WTC11 (cell line): ENCODE results near the gene CNTN5. TPM values are rescaled to one million over a fixed set of nuclear protein-coding genes. Genes with fewer than 3 reads are reported as not detected.

Experiments used
- ATAC-seq: fragments of 200-7000 bp; cut with Tn5 transposase; 2 replicates; pipeline ENCODE4 v1.10.0; 2021; ENCODE audit warnings: mild to moderate bottlenecking, moderate library complexity
- CTCF ChIA-PET: fragments of 300-600 bp; sonication (Branson Sonifier 250); formaldehyde crosslinking; loops from one replicate; lab custom pipeline; 2021; ENCODE audit warnings: antibody characterized with exemption; lab: Charles Lee
- POLR2A ChIA-PET: fragments of 350-600 bp; sonication (Branson Sonifier 250); formaldehyde crosslinking; loops from one replicate; lab custom pipeline; 2021; ENCODE audit warnings: antibody characterized with exemption; lab: Charles Lee
- DNase-seq: peaks from one replicate; pipeline ENCODE4 v3.0.0; 2021; ENCODE audit warnings: low spot score
- H3K27ac Mint-ChIP-seq: 2 replicates; pipeline ENCODE4 v1.8.0; 2021; ENCODE audit warnings: mixed read lengths
- H3K27me3 Mint-ChIP-seq: 2 replicates; pipeline ENCODE4 v1.8.0; 2021; ENCODE audit warnings: low read depth, mild to moderate bottlenecking, moderate library complexity, mixed read lengths
- H3K36me3 Mint-ChIP-seq: 2 replicates; pipeline ENCODE4 v1.8.0; 2021; ENCODE audit warnings: mixed read lengths
- H3K4me1 Mint-ChIP-seq: 2 replicates; pipeline ENCODE4 v1.8.0; 2022; ENCODE audit warnings: mixed read lengths
- H3K4me3 Mint-ChIP-seq: 2 replicates; pipeline ENCODE4 v1.8.0; 2021; ENCODE audit warnings: mild to moderate bottlenecking, moderate library complexity, mixed read lengths
- H3K9me3 Mint-ChIP-seq: 2 replicates; pipeline ENCODE4 v1.8.0; 2021; ENCODE audit warnings: mixed read lengths
- GABPB1 ChIP-seq: sonication (generic); formaldehyde crosslinking; IDR thresholded peaks from 2 replicates; pipeline ENCODE4 v1.8.1; 2023; ENCODE audit warnings: mild to moderate bottlenecking, missing genetic modification reagents
- GTF2I ChIP-seq: fragments of 250-450 bp; sonication (Bioruptor Pico); conservative IDR thresholded peaks from 2 replicates; pipeline ENCODE4 v1.4.0; 2021; ENCODE audit warnings: mild to moderate bottlenecking
- HMGA2 ChIP-seq: fragments of 250-450 bp; sonication (Bioruptor Pico); IDR thresholded peaks from 2 replicates; pipeline ENCODE4 v1.4.0; 2021; ENCODE audit warnings: mild to moderate bottlenecking, moderate library complexity
- KAT7 ChIP-seq: sonication (generic); formaldehyde crosslinking; IDR thresholded peaks from 2 replicates; pipeline ENCODE4 v1.8.1; 2023; ENCODE audit warnings: missing genetic modification reagents, mild to moderate bottlenecking, borderline replicate concordance
- NR1H2 ChIP-seq: sonication (generic); formaldehyde crosslinking; IDR thresholded peaks from 2 replicates; pipeline ENCODE4 v1.9.0; 2021; ENCODE audit warnings: mild to moderate bottlenecking, moderate library complexity, missing genetic modification reagents
- SP1 ChIP-seq: sonication (generic); formaldehyde crosslinking; conservative IDR thresholded peaks from 2 replicates; pipeline ENCODE4 v1.8.1; 2022; ENCODE audit warnings: missing genetic modification reagents
- ZNF219 ChIP-seq: sonication (generic); formaldehyde crosslinking; IDR thresholded peaks from 2 replicates; pipeline ENCODE4 v1.8.0; 2023; ENCODE audit warnings: missing genetic modification reagents, mild to moderate bottlenecking, borderline replicate concordance
- ZNF317 ChIP-seq: sonication (generic); formaldehyde crosslinking; IDR thresholded peaks from 2 replicates; pipeline ENCODE4 v1.8.1; 2023; ENCODE audit warnings: low read depth, mild to moderate bottlenecking, moderate library complexity, missing genetic modification reagents, borderline replicate concordance
- ZNF396 ChIP-seq: fragments of 250-450 bp; sonication (Bioruptor Pico); IDR thresholded peaks from 2 replicates; pipeline ENCODE4 v1.8.0; 2021; ENCODE audit warnings: mild to moderate bottlenecking, moderate library complexity, borderline replicate concordance
- total RNA-seq: library from RNA; stranded (reverse); gene quantifications from 3 replicates; pipeline ENCODE4 v1.2.3, GENCODE V29; 2021
- TF ChIP-seq, protein P1 (sequence below): sonication (generic); formaldehyde crosslinking; IDR thresholded peaks from 2 replicates; pipeline ENCODE4 v1.8.1; 2023; ENCODE audit warnings: mild to moderate bottlenecking, missing genetic modification reagents
- TF ChIP-seq, protein P2 (sequence below): fragments of 200-600 bp; IDR thresholded peaks from 2 replicates; pipeline ENCODE4 v1.8.0; 2022; ENCODE audit warnings: antibody characterized with exemption
- TF ChIP-seq, protein P3 (sequence below): sonication (generic); formaldehyde crosslinking; conservative IDR thresholded peaks from 2 replicates; pipeline ENCODE4 v1.8.1; 2023; ENCODE audit warnings: mild to moderate bottlenecking, low read depth, missing genetic modification reagents, moderate library complexity
- TF ChIP-seq, protein P4 (sequence below): sonication (generic); formaldehyde crosslinking; conservative IDR thresholded peaks from 2 replicates; pipeline ENCODE4 v1.8.1; 2022; ENCODE audit warnings: mild to moderate bottlenecking, missing genetic modification reagents
- TF ChIP-seq, protein P5 (sequence below): sonication (generic); formaldehyde crosslinking; IDR thresholded peaks from 2 replicates; pipeline ENCODE4 v1.8.1; 2022; ENCODE audit warnings: mild to moderate bottlenecking, moderate library complexity, missing genetic modification reagents

Gene CNTN5
- total RNA-seq, 1 experiment from 2014 or later: 0.07 TPM

DNA sequence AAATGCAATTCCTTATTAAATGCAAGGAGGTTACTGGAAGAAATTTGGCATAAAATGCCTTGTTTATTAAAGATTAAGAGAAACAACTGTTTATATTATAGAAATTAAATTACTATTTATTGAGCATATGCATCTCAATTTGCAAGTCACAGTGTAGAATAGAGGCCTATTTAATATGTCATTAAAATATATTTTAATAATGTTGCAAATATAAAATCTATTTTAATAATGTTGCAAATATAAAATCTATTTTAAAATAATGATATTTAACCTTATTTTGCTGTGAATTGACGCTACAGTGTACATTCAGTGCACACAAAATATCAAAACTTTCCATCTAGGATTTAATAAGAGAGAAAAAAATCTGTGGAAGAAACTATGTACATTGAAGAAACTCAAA, 188.1 kb downstream of the CNTN5 start:
- H3K4me3 Mint-ChIP-seq: no peak overlapping the region
- TF ChIP-seq NR1H2: no peak
- TF ChIP-seq HMGA2 (CRISPR knock-in tag): peak; percentile 91
- TF ChIP-seq, all 79 proteins: peak for 1
- Mint-ChIP-seq H3K27me3 (no peaks in the 10 kb centered on the region), H3K27ac (no peak overlapping the region), H3K36me3 (no peaks in the 10 kb centered on the region), H3K9me3 (no peaks in the 10 kb centered on the region), H3K4me1 (peaks cover 19% of the 10 kb centered on the region)
- ChIA-PET POLR2A (no interaction called here), CTCF (no interaction called here)
- no peak for ATAC-seq
- no peak for DNase-seq

DNA sequence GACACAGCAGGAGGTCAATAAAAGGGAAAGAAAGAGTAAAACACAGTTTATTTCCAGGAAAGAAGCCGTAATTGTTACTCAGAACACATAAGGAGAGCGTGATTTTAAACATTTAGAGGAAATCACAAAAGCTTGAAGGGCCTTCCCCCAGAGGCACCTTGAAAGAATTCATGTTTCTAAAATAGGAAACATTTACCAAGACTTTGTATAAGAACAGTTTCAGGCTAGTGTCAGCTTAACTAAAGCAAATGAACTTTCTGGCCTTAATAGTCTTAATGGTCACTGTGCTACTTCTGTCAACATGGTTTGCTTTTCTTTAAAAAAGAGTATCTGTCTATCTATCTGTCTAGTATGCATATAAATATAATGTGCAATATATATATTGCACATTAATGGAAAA, 208.8 kb downstream of the CNTN5 start:
- peaks cover 3% of the 10 kb centered on the region for H3K4me1 Mint-ChIP-seq
- no peak for TF ChIP-seq SP1 (CRISPR knock-in tag)
- ChIA-PET POLR2A (no interaction called here), CTCF (no interaction called here)
- peaks cover 11% of the 10 kb centered on the region for H3K9me3 Mint-ChIP-seq
- no peak overlapping the region for H3K4me3 Mint-ChIP-seq
- DNase-seq (no peak), ATAC-seq (no peak)
- H3K36me3 Mint-ChIP-seq: no peaks in the 10 kb centered on the region
- no peak overlapping the region for H3K27ac Mint-ChIP-seq
- no peaks in the 10 kb centered on the region for H3K27me3 Mint-ChIP-seq

DNA sequence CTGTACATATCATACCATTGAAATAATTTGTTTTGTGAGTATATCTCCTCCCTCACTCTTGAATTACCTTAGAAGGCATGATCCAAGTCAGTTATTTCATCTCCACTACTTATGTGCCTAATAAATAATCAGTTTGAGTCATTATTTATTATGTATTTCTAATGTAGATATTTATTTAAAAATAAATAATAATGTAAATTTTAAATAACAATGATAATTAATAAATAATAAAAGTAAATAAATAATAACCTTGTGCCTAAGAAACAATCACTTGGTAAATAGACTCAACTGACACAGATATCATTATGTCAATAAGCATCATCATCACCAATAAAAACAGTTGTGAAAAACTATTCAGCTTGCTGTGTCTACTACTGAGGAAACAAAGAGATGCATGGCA, 213.8 kb downstream of the CNTN5 start:
- no peak overlapping the region for H3K27ac Mint-ChIP-seq
- no peak overlapping the region for H3K4me3 Mint-ChIP-seq
- DNase-seq: no peak
- peak; percentile 92 for TF ChIP-seq HMGA2 (CRISPR knock-in tag)
- TF ChIP-seq, protein P1, sequence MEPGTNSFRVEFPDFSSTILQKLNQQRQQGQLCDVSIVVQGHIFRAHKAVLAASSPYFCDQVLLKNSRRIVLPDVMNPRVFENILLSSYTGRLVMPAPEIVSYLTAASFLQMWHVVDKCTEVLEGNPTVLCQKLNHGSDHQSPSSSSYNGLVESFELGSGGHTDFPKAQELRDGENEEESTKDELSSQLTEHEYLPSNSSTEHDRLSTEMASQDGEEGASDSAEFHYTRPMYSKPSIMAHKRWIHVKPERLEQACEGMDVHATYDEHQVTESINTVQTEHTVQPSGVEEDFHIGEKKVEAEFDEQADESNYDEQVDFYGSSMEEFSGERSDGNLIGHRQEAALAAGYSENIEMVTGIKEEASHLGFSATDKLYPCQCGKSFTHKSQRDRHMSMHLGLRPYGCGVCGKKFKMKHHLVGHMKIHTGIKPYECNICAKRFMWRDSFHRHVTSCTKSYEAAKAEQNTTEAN (CRISPR knock-in tag): no peak
- no peaks in the 10 kb centered on the region for H3K4me1 Mint-ChIP-seq
- ChIA-PET CTCF (no interaction called here), POLR2A (no interaction called here)
- H3K27me3 Mint-ChIP-seq: no peaks in the 10 kb centered on the region
- no peak for ATAC-seq
- peaks cover 14% of the 10 kb centered on the region for H3K9me3 Mint-ChIP-seq
- H3K36me3 Mint-ChIP-seq: no peaks in the 10 kb centered on the region

DNA sequence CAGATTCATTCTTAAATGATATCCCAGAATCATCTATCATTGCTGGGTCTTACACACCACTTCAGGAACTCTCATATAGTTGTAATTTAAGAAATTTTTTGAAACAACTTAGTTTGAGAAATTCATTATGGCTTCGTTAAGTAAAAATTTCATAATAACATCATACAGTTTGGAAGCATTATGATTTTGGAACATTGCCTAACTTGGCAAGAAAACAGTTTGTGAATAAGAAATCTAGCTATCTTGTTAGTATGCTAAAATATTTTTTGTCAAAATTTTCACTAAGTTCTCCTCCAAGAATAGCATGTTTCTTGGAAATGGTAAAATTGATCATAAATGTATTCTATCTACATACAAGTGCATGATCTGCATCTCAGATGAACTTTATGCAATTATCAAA, 217.7 kb downstream of the CNTN5 start:
- CTCF ChIA-PET: no interaction called here
- Mint-ChIP-seq H3K36me3 (no peaks in the 10 kb centered on the region), H3K27ac (no peak overlapping the region)
- TF ChIP-seq, protein P2, sequence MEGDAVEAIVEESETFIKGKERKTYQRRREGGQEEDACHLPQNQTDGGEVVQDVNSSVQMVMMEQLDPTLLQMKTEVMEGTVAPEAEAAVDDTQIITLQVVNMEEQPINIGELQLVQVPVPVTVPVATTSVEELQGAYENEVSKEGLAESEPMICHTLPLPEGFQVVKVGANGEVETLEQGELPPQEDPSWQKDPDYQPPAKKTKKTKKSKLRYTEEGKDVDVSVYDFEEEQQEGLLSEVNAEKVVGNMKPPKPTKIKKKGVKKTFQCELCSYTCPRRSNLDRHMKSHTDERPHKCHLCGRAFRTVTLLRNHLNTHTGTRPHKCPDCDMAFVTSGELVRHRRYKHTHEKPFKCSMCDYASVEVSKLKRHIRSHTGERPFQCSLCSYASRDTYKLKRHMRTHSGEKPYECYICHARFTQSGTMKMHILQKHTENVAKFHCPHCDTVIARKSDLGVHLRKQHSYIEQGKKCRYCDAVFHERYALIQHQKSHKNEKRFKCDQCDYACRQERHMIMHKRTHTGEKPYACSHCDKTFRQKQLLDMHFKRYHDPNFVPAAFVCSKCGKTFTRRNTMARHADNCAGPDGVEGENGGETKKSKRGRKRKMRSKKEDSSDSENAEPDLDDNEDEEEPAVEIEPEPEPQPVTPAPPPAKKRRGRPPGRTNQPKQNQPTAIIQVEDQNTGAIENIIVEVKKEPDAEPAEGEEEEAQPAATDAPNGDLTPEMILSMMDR: no peak
- TF ChIP-seq, protein P3, sequence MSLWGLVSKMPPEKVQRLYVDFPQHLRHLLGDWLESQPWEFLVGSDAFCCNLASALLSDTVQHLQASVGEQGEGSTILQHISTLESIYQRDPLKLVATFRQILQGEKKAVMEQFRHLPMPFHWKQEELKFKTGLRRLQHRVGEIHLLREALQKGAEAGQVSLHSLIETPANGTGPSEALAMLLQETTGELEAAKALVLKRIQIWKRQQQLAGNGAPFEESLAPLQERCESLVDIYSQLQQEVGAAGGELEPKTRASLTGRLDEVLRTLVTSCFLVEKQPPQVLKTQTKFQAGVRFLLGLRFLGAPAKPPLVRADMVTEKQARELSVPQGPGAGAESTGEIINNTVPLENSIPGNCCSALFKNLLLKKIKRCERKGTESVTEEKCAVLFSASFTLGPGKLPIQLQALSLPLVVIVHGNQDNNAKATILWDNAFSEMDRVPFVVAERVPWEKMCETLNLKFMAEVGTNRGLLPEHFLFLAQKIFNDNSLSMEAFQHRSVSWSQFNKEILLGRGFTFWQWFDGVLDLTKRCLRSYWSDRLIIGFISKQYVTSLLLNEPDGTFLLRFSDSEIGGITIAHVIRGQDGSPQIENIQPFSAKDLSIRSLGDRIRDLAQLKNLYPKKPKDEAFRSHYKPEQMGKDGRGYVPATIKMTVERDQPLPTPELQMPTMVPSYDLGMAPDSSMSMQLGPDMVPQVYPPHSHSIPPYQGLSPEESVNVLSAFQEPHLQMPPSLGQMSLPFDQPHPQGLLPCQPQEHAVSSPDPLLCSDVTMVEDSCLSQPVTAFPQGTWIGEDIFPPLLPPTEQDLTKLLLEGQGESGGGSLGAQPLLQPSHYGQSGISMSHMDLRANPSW (CRISPR knock-in tag): no peak
- TF ChIP-seq ZNF219 (CRISPR knock-in tag) (no peak), GABPB1 (CRISPR knock-in tag) (no peak), GTF2I (no peak), KAT7 (CRISPR knock-in tag) (no peak), ZNF317 (CRISPR knock-in tag) (no peak), ZNF396 (CRISPR knock-in tag) (no peak)
- TF ChIP-seq, protein P4, sequence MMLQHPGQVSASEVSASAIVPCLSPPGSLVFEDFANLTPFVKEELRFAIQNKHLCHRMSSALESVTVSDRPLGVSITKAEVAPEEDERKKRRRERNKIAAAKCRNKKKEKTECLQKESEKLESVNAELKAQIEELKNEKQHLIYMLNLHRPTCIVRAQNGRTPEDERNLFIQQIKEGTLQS (CRISPR knock-in tag): no peak
- TF ChIP-seq, protein P5, sequence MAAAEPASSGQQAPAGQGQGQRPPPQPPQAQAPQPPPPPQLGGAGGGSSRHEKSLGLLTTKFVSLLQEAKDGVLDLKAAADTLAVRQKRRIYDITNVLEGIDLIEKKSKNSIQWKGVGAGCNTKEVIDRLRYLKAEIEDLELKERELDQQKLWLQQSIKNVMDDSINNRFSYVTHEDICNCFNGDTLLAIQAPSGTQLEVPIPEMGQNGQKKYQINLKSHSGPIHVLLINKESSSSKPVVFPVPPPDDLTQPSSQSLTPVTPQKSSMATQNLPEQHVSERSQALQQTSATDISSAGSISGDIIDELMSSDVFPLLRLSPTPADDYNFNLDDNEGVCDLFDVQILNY (CRISPR knock-in tag): no peak
- TF ChIP-seq, all 79 proteins: peak for 0
- ATAC-seq (no peak), DNase-seq (no peak)
- Mint-ChIP-seq H3K9me3 (peaks cover 8% of the 10 kb centered on the region), H3K4me3 (no peak overlapping the region), H3K4me1 (no peaks in the 10 kb centered on the region), H3K27me3 (no peaks in the 10 kb centered on the region)
- POLR2A ChIA-PET: no interaction called here
